RWPE1 (cell line): ENCODE results near the gene ADAMTS13.

Experiments
- CTCF ChIA-PET: fragments of 350-600 bp; sonication (Branson Sonifier 250); formaldehyde crosslinking; extraction: SDS; loops from one replicate; lab custom pipeline; 2021; lab: Yijun Ruan, JAX
- POLR2A ChIA-PET: fragments of 400-600 bp; formaldehyde crosslinking; extraction: SDS; loops from one replicate; lab custom pipeline; 2020; ENCODE audit warnings: antibody characterized with exemption; ENCODE audit not compliant: low non-redundant PET; lab: Yijun Ruan, JAX
- DNase-seq: peaks from one replicate; pipeline ENCODE4 v3.0.0; 2012; ENCODE audit warnings: low spot score
- H3K27ac ChIP-seq: fragments of 450-650 bp; 2 replicates; pipeline ENCODE4 v1.5.1; 2017
- TF ChIP-seq, protein P1 (sequence below): fragments of 450-650 bp; conservative IDR thresholded peaks from 2 replicates; pipeline ENCODE4 v1.5.1; 2017; ENCODE audit warnings: low read depth, mild to moderate bottlenecking

The ADAMTS13 gene

GRCh38 chr9:133377721-133378216, 44.4 kb upstream of the ADAMTS13 start:
- CTCF ChIA-PET = interaction anchor here (0.7 to 1.4 kb wide), 4 partner anchors 16 to 1460 kb away, joined by 3 to 5 read pairs (median 3); no protein-coding TSS in a partner anchor
- peak overlapping the region; percentile 40 for H3K27ac ChIP-seq
- POLR2A ChIA-PET = interaction anchor here (0.6 to 1.1 kb wide), 2 partner anchors 39 to 217 kb away, joined by 3 read pairs; no protein-coding TSS in a partner anchor
- TF ChIP-seq, protein P1, sequence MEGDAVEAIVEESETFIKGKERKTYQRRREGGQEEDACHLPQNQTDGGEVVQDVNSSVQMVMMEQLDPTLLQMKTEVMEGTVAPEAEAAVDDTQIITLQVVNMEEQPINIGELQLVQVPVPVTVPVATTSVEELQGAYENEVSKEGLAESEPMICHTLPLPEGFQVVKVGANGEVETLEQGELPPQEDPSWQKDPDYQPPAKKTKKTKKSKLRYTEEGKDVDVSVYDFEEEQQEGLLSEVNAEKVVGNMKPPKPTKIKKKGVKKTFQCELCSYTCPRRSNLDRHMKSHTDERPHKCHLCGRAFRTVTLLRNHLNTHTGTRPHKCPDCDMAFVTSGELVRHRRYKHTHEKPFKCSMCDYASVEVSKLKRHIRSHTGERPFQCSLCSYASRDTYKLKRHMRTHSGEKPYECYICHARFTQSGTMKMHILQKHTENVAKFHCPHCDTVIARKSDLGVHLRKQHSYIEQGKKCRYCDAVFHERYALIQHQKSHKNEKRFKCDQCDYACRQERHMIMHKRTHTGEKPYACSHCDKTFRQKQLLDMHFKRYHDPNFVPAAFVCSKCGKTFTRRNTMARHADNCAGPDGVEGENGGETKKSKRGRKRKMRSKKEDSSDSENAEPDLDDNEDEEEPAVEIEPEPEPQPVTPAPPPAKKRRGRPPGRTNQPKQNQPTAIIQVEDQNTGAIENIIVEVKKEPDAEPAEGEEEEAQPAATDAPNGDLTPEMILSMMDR = no peak
- DNase-seq = no peak

GRCh38 chr9:133378408-133378962, 43.7 kb upstream of the ADAMTS13 start:
- POLR2A ChIA-PET = no interaction called here

DNA sequence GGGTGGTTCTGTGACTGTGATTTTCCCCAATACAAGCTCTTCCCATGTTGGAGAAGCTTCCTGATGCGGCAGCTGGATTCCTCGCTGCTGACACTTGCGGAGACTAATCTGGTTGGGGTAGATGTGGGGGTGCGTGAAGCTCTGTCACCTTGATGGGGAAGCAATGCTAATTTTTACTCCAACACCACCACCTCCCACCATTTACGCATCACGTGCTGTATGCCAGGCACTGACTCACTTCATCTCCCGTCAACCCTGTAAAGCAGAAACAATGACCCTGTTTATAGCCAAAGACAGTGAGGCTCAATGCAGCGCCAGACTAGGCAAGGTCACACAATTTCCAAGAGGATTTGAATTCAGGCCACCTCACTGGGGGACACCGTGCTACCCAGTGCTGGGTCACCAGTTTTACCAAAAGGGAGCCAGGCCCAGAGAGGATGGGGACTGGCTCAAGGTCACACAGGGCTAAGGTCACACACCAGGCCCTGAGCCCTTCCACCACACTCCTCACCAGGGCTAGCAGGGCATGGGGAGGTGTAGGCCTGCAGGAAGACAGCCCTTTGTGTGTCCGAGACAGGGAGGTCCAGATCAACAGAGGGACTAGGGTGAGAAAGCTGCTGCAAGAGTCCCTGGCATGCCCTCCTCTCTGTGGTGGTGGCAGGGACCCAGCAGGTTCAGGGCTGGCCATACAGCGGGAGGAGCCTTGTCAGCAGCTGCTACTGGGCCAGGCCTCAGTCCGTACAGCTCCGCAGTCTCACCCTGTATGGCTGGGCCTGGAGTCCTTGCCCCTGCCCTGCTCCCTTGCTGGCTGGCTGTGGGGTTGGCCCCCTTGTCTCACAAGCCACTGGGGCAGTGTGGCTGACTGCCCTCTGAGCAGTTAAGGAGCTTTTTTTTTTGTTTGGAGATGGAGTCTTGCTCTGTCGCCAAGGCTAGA, 42.7 kb upstream of the ADAMTS13 start:
- TF ChIP-seq, protein P1 = no peak
- H3K27ac ChIP-seq = no peak overlapping the region
- ChIA-PET CTCF (interaction anchor here (0.6 to 1.4 kb wide), 2 partner anchors 9 to 25 kb away, joined by 3 to 6 read pairs; no protein-coding TSS in a partner anchor), POLR2A (interaction anchor here (0.5 kb wide), 1 partner anchor 10 kb away, joined by 3 read pairs; no protein-coding TSS in a partner anchor)
- DNase-seq = no peak

More at GRCh38 chr9:133378408-133378962, 43.7 kb upstream of the ADAMTS13 start:
- TF ChIP-seq, protein P1 = no peak
- H3K27ac ChIP-seq = peak overlapping the region; percentile 40
- no peak for DNase-seq
- CTCF ChIA-PET = interaction anchor here (0.7 kb wide), 2 partner anchors 20 to 1459 kb away, joined by 3 to 5 read pairs; no protein-coding TSS in a partner anchor

GRCh38 chr9:133380734-133381133, 41.4 kb upstream of the ADAMTS13 start:
- CTCF ChIA-PET = no interaction called here
- H3K27ac ChIP-seq = no peak overlapping the region
- TF ChIP-seq, protein P1 = no peak
- DNase-seq = no peak
- POLR2A ChIA-PET = no interaction called here

DNA sequence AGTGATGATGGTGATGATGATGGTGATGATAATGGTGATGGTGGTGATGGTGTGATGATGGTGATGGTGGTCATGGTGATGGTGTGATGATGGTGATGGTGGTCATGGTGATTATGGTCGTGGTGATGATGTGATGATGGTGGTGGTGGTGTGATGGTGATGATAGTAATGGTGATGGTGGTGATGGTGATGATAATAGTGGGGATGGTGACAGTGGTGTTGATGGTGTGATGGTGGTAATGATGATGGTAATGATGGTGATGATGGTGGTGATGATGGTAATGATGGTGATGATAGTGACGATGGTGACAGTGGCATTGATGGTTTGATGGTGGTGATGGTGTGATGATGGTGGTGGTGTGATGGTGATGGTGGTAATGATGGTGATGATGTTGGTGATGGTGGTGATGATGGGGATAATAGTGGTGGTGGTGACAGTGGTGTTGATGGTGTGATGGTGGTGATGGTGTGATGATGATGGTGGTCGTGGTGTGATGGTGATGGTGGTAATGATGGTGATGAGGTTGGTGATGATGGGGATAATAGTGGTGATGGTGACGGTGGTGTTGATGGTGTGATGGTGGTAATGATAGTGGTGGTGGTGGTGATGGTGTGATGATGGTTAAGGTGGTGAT, 39.5 kb upstream of the ADAMTS13 start:
- ChIA-PET CTCF (no interaction called here), POLR2A (interaction anchor here (0.5 kb wide), 1 partner anchor 47 kb away, joined by 3 read pairs; no protein-coding TSS in a partner anchor)
- TF ChIP-seq, protein P1 = no peak
- no peak for DNase-seq
- no peak overlapping the region for H3K27ac ChIP-seq
